Fibroblast of the aortic adventitia (primary cell): ENCODE data around the gene BAHD1. TPM values are rescaled to one million over a fixed set of nuclear protein-coding genes. Genes with fewer than 3 reads are reported as not detected.

Experiments
- DNase-seq: peaks from one replicate; pipeline ENCODE4 v3.0.0-alpha.2; 2010; ENCODE audit warnings: low read depth
- H3K4me3 ChIP-seq: 2 replicates; pipeline ENCODE4 v1.5.1; 2011; ENCODE audit warnings: low read depth, mild to moderate bottlenecking, control low read depth, low read length, moderate library complexity
- total RNA-seq: library from RNA; depleted of rRNA; stranded (reverse); fragments of >200 nt; gene quantifications from 2 replicates; pipeline ENCODE4 v1.2.3, GENCODE V29; 2012; ENCODE audit warnings: low replicate concordance
- TF ChIP-seq, protein P1 (sequence below): IDR thresholded peaks from 2 replicates; pipeline ENCODE4 v1.5.1; 2011; ENCODE audit warnings: mild to moderate bottlenecking, low read length, control low read depth, inconsistent platforms; ENCODE audit not compliant: insufficient read depth

The BAHD1 gene
- 9.0 and 14.4 TPM in 2 replicates for total RNA-seq

DNA sequence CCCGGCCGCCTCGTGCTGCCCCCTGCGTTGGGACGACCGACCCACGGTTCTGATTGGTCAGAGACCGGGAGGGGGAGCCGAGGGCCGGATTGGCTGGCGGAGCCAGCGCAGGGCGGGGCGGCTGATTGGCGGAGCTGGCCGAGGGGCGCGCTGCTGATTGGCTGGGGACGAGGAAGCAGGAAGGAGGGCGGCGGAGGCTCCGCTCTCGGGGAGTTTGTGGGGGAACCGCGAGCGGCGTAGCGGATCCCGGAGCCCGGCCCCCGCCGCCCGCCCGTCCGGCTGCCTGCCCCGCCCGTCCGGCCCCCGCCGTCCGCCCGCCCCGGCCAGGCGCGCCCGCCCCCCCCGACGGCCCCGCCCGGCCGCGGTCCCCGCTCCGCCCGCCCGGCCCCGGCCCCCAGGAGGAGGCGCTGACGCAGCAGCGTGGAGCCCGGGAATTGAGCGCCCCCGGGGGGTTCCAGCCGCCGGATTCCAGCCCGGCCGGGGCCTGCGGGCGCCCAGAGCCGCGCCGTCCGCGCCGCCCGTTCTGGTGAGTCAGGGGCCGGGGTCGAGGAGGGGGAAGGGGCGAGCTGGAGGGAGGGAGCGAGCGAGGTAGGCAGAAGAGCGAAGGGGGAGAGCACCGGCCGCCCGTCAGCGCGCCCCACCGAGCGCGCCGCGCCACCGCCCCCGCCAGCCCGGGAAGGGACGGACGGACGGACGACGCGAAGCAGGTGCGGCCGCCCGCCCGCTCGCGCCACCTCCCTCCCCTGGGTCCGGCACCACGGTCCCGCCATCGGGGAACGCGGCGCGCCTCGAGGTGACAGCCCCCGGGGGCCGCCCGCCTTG is at the start of gene BAHD1:
BAHD1 (plus strand) TSS at position 211 of the 822 bp plus-strand sequence. CDS start 17,512 bp downstream, outside the sequence.
- TF ChIP-seq, protein P1, sequence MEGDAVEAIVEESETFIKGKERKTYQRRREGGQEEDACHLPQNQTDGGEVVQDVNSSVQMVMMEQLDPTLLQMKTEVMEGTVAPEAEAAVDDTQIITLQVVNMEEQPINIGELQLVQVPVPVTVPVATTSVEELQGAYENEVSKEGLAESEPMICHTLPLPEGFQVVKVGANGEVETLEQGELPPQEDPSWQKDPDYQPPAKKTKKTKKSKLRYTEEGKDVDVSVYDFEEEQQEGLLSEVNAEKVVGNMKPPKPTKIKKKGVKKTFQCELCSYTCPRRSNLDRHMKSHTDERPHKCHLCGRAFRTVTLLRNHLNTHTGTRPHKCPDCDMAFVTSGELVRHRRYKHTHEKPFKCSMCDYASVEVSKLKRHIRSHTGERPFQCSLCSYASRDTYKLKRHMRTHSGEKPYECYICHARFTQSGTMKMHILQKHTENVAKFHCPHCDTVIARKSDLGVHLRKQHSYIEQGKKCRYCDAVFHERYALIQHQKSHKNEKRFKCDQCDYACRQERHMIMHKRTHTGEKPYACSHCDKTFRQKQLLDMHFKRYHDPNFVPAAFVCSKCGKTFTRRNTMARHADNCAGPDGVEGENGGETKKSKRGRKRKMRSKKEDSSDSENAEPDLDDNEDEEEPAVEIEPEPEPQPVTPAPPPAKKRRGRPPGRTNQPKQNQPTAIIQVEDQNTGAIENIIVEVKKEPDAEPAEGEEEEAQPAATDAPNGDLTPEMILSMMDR: peak; percentile 24

GRCh38 chr15:40392986-40393948 is 47.5 kb upstream of the BAHD1 start:
- H3K4me3 ChIP-seq: no peak overlapping the region
- TF ChIP-seq, protein P1: no peak
- peak; percentile 67 for DNase-seq

More for the DNA sequence above, at the start of gene BAHD1:
- peak; percentile 91 for DNase-seq
- peak within 1 kb of the TSS; percentile 72 for H3K4me3 ChIP-seq

- DNase-seq: no peak
- TF ChIP-seq, protein P1: no peak
- H3K4me3 ChIP-seq: no peak overlapping the region
These were observed 42.9 kb upstream of the BAHD1 start for GRCh38 chr15:40397688-40398412.

- H3K4me3 ChIP-seq: no peak overlapping the region
- no peak for DNase-seq
- TF ChIP-seq, protein P1: no peak
These were observed 42.3 kb upstream of the BAHD1 start for GRCh38 chr15:40398413-40398873.

- TF ChIP-seq, protein P1: no peak
- H3K4me3 ChIP-seq: no peak overlapping the region
- no peak for DNase-seq
These were observed 41.4 kb upstream of the BAHD1 start for GRCh38 chr15:40399370-40399769.
